Transverse colon (tissue), 4 donors: ENCODE data around the gene PSORS1C1. TPM values are rescaled to one million over a fixed set of nuclear protein-coding genes. Genes with fewer than 3 reads are reported as not detected.
A peak's percentile ranks its signal among the peaks of the same experiment; 100 is the strongest.

Experiments
- DNase-seq: peaks from one replicate; pipeline ENCODE4 v3.0.0-alpha.2; 2019
- H3K27ac ChIP-seq, 4 donors: fragments of 200-600 bp; sonication (generic); 2 replicates each; pipeline ENCODE4 v1.5.1; 2016 to 2018; ENCODE audit warnings: inconsistent platforms in 4 of 4
- H3K27me3 ChIP-seq: fragments of 200-600 bp; sonication (generic); 2 replicates; pipeline ENCODE4 v1.5.1; 2017; ENCODE audit warnings: inconsistent platforms
- H3K36me3 ChIP-seq, 4 donors: fragments of 200-600 bp; sonication (generic); 2 replicates each; pipeline ENCODE4 v1.5.1; 2017 to 2019; ENCODE audit warnings: inconsistent platforms in 4 of 4
- H3K4me1 ChIP-seq, 4 donors: fragments of 200-600 bp; sonication (generic); 2 replicates each; pipeline ENCODE4 v1.5.1; 2017 to 2020; ENCODE audit warnings: inconsistent platforms in 4 of 4
- H3K4me3 ChIP-seq, 4 donors: fragments of 200-600 bp; sonication (generic); 1 replicate in 1 of 4; 2 replicates in 3 of 4; pipeline versions ENCODE4 v1.5.1 to v1.6.1; 2017 to 2019; ENCODE audit warnings: inconsistent platforms in 4 of 4
- H3K9me3 ChIP-seq, 2 donors: fragments of 200-600 bp; sonication (generic); 2 replicates each; pipeline ENCODE4 v1.5.1; 2017 to 2019; ENCODE audit warnings: inconsistent platforms in 2 of 2
- EP300 ChIP-seq: sonication (generic); formaldehyde crosslinking; IDR thresholded peaks from one replicate; pipeline ENCODE4 v1.6.1; 2017; ENCODE audit warnings: antibody characterized with exemption, low read depth
- POLR2A ChIP-seq: fragments of 450-650 bp; IDR thresholded peaks from one replicate; pipeline ENCODE4 v1.6.1; 2016; ENCODE audit warnings: antibody characterized with exemption, mild to moderate bottlenecking, moderate library complexity
- POLR2AphosphoS5 ChIP-seq, 3 donors: sonication (generic); formaldehyde crosslinking; IDR thresholded peaks; one replicate each; pipeline ENCODE4 v1.6.1; 2016; ENCODE audit warnings: antibody characterized with exemption in 3 of 3
- WGBS, 2 donors: methylation state at CpG; one replicate each; pipeline ENCODE4 v1.1.5; 2018; ENCODE audit warnings: low coverage in 1 of 2; 5-methylcytosine and 5-hydroxymethylcytosine counted together
- in situ Hi-C, 4 donors: fragments of 200-750 bp; cut with MboI; loops; one replicate each; pipeline versions ENCODE4 v1.15.0 to v1.15.1; 2017; ENCODE audit warnings: low sequenced_read_pairs in 3 of 4, low pct_ligation_motif_present in 1 of 4, low pct_unique_long_range_greater_than_20kb in 1 of 4
- intact Hi-C: fragments of 100-400 bp; cut with DNase I; formaldehyde crosslinking; loops from one replicate; pipeline ENCODE4 v1.15.1; 2023; ENCODE audit warnings: low total_unique reads
- total RNA-seq, 4 donors: library from RNA; depleted of rRNA; stranded (reverse); fragments of >200 nt; gene quantifications; one replicate each; pipeline ENCODE4 v1.1.0, GENCODE V29; 2016
- TF ChIP-seq, protein P1 (sequence below), 5 experiments: fragments of 200-600 bp in 3 of 5; fragments of 450-650 bp in 2 of 5; sonication (generic) in 3 of 5; IDR thresholded peaks; 1 replicate in 2 of 5; 2 replicates in 3 of 5; pipeline ENCODE4 v1.5.1; 2016 to 2017; ENCODE audit warnings: antibody characterized with exemption in 5 of 5, inconsistent platforms in 3 of 5, mild to moderate bottlenecking in 2 of 5, moderate library complexity in 1 of 5

The PSORS1C1 gene
- total RNA-seq, 4 donors from 2014 or later = 8.8 to 19.0 (median 13.4) TPM

DNA sequence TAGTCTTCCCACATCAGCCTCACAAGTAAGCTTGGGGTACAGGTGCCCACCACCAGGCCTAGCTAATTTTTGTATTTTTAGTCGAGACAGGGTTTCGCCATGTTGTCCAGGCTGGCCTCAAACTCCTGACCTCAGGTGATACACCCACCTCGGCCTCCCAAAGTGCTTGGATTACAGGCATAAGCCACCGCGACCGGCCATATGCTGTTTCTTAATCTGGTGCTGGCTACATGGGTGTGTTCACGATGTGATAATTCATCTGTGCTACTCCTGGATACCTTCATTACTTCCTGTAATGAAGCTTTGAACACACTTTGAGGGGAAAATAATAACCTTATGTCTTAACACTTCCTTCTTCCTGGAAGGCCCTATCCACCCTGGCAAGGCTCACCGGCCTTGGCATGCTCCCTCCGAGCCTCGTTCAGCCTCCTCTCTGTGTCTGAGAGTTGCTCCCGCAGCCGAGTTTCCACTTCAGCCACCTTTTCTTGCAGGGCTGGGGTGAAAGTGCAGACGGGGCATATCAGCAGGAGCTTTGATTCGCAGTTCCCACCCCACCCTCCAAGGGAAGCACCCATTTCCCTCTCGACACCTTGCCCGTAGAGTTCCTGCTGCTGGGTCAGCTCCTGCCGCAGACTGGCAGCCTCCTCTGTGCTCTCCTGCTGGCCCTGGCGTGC lies 29.8 kb downstream of the PSORS1C1 start:
- WGBS, 2 donors = 61 to 67% methylated on average over 3 to 18 of the region's 18 CpGs
- no peaks in the 10 kb centered on the region for H3K27me3 ChIP-seq
- H3K4me1 ChIP-seq = peaks cover 0 to 26% (median 20%) of the 10 kb centered on the region in 4 donors
- H3K27ac ChIP-seq = peak overlapping the region; percentile 82 to 91 (median 85)
- no peaks in the 10 kb centered on the region for H3K9me3 ChIP-seq
- TF ChIP-seq POLR2A (peak; percentile 62), EP300 (no peak), POLR2AphosphoS5 (IDR thresholded peaks at IDR 0.05) (peak in 1 of 3 donors; percentile 34)
- TF ChIP-seq, protein P1, sequence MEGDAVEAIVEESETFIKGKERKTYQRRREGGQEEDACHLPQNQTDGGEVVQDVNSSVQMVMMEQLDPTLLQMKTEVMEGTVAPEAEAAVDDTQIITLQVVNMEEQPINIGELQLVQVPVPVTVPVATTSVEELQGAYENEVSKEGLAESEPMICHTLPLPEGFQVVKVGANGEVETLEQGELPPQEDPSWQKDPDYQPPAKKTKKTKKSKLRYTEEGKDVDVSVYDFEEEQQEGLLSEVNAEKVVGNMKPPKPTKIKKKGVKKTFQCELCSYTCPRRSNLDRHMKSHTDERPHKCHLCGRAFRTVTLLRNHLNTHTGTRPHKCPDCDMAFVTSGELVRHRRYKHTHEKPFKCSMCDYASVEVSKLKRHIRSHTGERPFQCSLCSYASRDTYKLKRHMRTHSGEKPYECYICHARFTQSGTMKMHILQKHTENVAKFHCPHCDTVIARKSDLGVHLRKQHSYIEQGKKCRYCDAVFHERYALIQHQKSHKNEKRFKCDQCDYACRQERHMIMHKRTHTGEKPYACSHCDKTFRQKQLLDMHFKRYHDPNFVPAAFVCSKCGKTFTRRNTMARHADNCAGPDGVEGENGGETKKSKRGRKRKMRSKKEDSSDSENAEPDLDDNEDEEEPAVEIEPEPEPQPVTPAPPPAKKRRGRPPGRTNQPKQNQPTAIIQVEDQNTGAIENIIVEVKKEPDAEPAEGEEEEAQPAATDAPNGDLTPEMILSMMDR (IDR thresholded peaks at IDR 0.05) = no peak
- in situ Hi-C loops (no loop called here), intact Hi-C loops (no loop called here)
- peak overlapping the region in 2 of 4 donors; percentile 10 to 26 for H3K4me3 ChIP-seq
- no peaks in the 10 kb centered on the region for H3K36me3 ChIP-seq
- peak; percentile 75 for DNase-seq

GRCh38 chr6:31144970-31145340 lies 30.4 kb downstream of the PSORS1C1 start:
- intact Hi-C loops = no loop called here

GRCh38 chr6:31145386-31145785 lies 30.8 kb downstream of the PSORS1C1 start:
- peak overlapping the region; percentile 82 to 91 (median 85) for H3K27ac ChIP-seq
- H3K9me3 ChIP-seq = no peaks in the 10 kb centered on the region
- 87 to 100% methylated on average over 3 to 10 of the region's 10 CpGs for WGBS, 2 donors
- in situ Hi-C loops = no loop called here
- no peaks in the 10 kb centered on the region for H3K27me3 ChIP-seq
- intact Hi-C loops = no loop called here
- no peaks in the 10 kb centered on the region for H3K36me3 ChIP-seq
- TF ChIP-seq POLR2A (no peak), EP300 (no peak)
- TF ChIP-seq, protein P1 (IDR thresholded peaks at IDR 0.05) = no peak
- no peak for DNase-seq
- H3K4me1 ChIP-seq = peaks cover 0 to 26% (median 20%) of the 10 kb centered on the region in 4 donors
- peak overlapping the region in 1 of 4 donors; percentile 26 for H3K4me3 ChIP-seq

More at GRCh38 chr6:31144970-31145340, 30.4 kb downstream of the PSORS1C1 start:
- TF ChIP-seq POLR2A (peak; percentile 32), POLR2AphosphoS5 (IDR thresholded peaks at IDR 0.05) (peak in 1 of 3 donors; percentile 12), EP300 (no peak)
- TF ChIP-seq, protein P1 (IDR thresholded peaks at IDR 0.05) = peak in 1 of 5 experiments; percentile 32
- no peaks in the 10 kb centered on the region for H3K9me3 ChIP-seq
- H3K27ac ChIP-seq = peak overlapping the region; percentile 82 to 91 (median 85)
- WGBS, 2 donors = 38% methylated on average over 11 of the region's 11 CpGs; no CpG with 5 or more reads in 1 of the 2 donors
- H3K36me3 ChIP-seq = no peaks in the 10 kb centered on the region
- H3K4me3 ChIP-seq = peak overlapping the region in 2 of 4 donors; percentile 10 to 26
- in situ Hi-C loops = no loop called here
- H3K4me1 ChIP-seq = peaks cover 0 to 26% (median 20%) of the 10 kb centered on the region in 4 donors
- no peaks in the 10 kb centered on the region for H3K27me3 ChIP-seq
- peak; percentile 69 for DNase-seq

DNA sequence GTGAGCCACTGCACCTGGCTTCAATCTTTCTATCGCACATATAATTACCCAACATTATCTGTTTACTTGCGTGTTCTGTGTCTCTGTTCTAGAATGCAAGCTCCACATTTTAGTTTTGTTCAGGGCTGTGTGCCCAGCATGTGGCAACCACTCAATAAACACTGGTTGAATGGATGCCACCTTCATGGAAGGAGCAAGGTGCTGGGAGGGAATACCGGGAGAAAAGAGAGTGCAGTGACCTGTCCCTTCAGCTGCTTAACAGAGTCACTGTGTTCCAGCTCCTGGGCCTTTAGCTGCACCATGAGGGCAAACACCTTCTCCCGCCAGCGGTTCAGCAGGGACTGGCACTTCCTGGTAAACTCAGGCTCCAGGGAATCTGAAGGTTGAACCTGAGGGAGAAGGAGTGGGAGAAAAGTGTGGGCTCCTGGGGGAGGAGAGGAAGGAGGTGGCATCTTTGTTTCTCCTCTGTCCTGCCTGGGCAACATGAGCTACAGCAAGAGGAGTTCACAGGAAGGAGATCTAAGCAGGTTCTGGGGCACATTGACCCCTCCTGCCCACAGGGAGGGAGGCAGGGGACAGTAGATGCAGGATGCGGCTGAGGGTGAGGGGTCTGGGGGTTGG lies 35.3 kb downstream of the PSORS1C1 start:
- Histone ChIP-seq H3K9me3 (no peaks in the 10 kb centered on the region), H3K36me3 (no peaks in the 10 kb centered on the region), H3K4me3 (no peak overlapping the region), H3K4me1 (peaks cover 0 to 9% (median 7%) of the 10 kb centered on the region in 4 donors), H3K27me3 (no peaks in the 10 kb centered on the region), H3K27ac (no peak overlapping the region)
- DNase-seq = no peak
- 84 to 92% methylated on average over 5 to 6 of the region's 6 CpGs for WGBS, 2 donors
- TF ChIP-seq POLR2AphosphoS5 (IDR thresholded peaks at IDR 0.05) (no peak), POLR2A (no peak), EP300 (no peak)
- TF ChIP-seq, protein P1 (IDR thresholded peaks at IDR 0.05) = no peak
- intact Hi-C loops (no loop called here), in situ Hi-C loops (no loop called here)
